Stomach (tissue), 4 donors: ENCODE results near the gene TPRG1.
A peak's percentile ranks its signal among the peaks of the same experiment; 100 is the strongest.

Experiments used
- EP300 ChIP-seq: sonication (generic); formaldehyde crosslinking; IDR thresholded peaks from one replicate; pipeline ENCODE4 v1.6.1; 2017; ENCODE audit warnings: antibody characterized with exemption
- POLR2A ChIP-seq, 4 donors: fragments of 450-650 bp; IDR thresholded peaks; one replicate each; pipeline ENCODE4 v1.6.1; 2016; ENCODE audit warnings: antibody characterized with exemption in 4 of 4, control low read depth in 2 of 4, mild to moderate bottlenecking in 1 of 4, moderate library complexity in 1 of 4
- POLR2AphosphoS5 ChIP-seq, 3 donors: sonication (generic); formaldehyde crosslinking; IDR thresholded peaks; one replicate each; pipeline ENCODE4 v1.6.1; 2016; ENCODE audit warnings: antibody characterized with exemption in 3 of 3
- TF ChIP-seq, protein P1 (sequence below), 7 experiments: fragments of 450-650 bp in 4 of 7; fragments of 200-600 bp in 3 of 7; sonication (generic) in 3 of 7; IDR thresholded peaks; one replicate each; pipeline ENCODE4 v1.5.1; 2016 to 2019; ENCODE audit warnings: antibody characterized with exemption in 7 of 7, control low read depth in 2 of 7, mild to moderate bottlenecking in 1 of 7

DNA sequence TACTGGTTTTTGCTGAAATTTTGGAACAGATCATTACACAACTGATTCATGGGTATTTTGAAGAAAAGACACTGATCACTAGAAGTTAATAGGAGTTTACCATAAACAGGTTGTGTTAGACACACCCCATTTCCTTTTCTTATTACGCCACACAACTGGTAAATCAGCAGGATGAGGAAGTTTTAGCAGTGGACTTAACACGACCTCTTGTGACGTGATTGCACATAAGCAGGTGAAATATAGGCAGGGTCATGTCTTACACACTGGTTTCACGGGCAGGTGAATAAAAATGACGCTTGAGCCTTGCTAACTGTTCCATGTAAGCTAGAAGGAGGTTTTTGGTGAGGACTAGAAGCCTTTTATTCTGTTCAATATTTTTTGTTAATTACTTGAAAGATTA lies 27.1 kb upstream of the TPRG1 start:
- TF ChIP-seq POLR2A (IDR thresholded peaks at IDR 0.05) (no peak), EP300 (no peak), POLR2AphosphoS5 (IDR thresholded peaks at IDR 0.05) (peak in 1 of 3 donors; percentile 34)
- TF ChIP-seq, protein P1, sequence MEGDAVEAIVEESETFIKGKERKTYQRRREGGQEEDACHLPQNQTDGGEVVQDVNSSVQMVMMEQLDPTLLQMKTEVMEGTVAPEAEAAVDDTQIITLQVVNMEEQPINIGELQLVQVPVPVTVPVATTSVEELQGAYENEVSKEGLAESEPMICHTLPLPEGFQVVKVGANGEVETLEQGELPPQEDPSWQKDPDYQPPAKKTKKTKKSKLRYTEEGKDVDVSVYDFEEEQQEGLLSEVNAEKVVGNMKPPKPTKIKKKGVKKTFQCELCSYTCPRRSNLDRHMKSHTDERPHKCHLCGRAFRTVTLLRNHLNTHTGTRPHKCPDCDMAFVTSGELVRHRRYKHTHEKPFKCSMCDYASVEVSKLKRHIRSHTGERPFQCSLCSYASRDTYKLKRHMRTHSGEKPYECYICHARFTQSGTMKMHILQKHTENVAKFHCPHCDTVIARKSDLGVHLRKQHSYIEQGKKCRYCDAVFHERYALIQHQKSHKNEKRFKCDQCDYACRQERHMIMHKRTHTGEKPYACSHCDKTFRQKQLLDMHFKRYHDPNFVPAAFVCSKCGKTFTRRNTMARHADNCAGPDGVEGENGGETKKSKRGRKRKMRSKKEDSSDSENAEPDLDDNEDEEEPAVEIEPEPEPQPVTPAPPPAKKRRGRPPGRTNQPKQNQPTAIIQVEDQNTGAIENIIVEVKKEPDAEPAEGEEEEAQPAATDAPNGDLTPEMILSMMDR (IDR thresholded peaks at IDR 0.05), result peak in 1 of 7 experiments; percentile 9
